Vagina (tissue), 2 donors: ENCODE results near the gene RPSA. TPM values are rescaled to one million over a fixed set of nuclear protein-coding genes. Genes with fewer than 3 reads are reported as not detected.
A peak's percentile ranks its signal among the peaks of the same experiment; 100 is the strongest.

ENCODE experiments used
- DNase-seq, 2 donors: peaks; one replicate each; pipeline ENCODE4 v3.0.0-alpha.2; 2017; ENCODE audit errors: extremely low spot score in 2 of 2
- H3K27ac ChIP-seq: fragments of 200-600 bp; sonication (generic); one replicate; pipeline ENCODE4 v1.5.1; 2019
- H3K27me3 ChIP-seq: fragments of 200-600 bp; sonication (generic); one replicate; pipeline ENCODE4 v1.5.1; 2019
- H3K36me3 ChIP-seq, 2 donors: fragments of 200-600 bp; sonication (generic); one replicate each; pipeline ENCODE4 v1.5.1; 2017 to 2019
- H3K4me1 ChIP-seq: fragments of 200-600 bp; sonication (generic); one replicate; pipeline ENCODE4 v1.5.1; 2019
- H3K4me3 ChIP-seq, 2 donors: fragments of 200-600 bp; sonication (generic); 1 replicate in 1 of 2; 2 replicates in 1 of 2; pipeline ENCODE4 v1.5.1; 2016 to 2019
- H3K9me3 ChIP-seq: fragments of 200-600 bp; sonication (generic); one replicate; pipeline ENCODE4 v1.5.1; 2019
- POLR2A ChIP-seq, 2 donors: fragments of 450-650 bp; IDR thresholded peaks; one replicate each; pipeline ENCODE4 v1.6.1; 2017; ENCODE audit warnings: antibody characterized with exemption in 2 of 2, mild to moderate bottlenecking in 2 of 2, moderate library complexity in 2 of 2
- POLR2AphosphoS5 ChIP-seq, 2 donors: sonication (generic); formaldehyde crosslinking; IDR thresholded peaks; one replicate each; pipeline ENCODE4 v1.9.0; 2017; ENCODE audit warnings: antibody characterized with exemption in 2 of 2, mild to moderate bottlenecking in 2 of 2, low read depth in 1 of 2; ENCODE audit not compliant: insufficient read depth in 1 of 2
- intact Hi-C: fragments of 100-400 bp; cut with DNase I; formaldehyde crosslinking; loops from one replicate; pipeline ENCODE4 v1.15.1; 2023
- total RNA-seq: library from RNA; depleted of rRNA; stranded (reverse); fragments of >200 nt; gene quantifications from one replicate; pipeline ENCODE4 v1.2.3, GENCODE V29; 2016
- TF ChIP-seq, protein P1 (sequence below), 3 experiments: fragments of 450-650 bp in 2 of 3; fragments of 200-600 bp in 1 of 3; sonication (generic) in 1 of 3; IDR thresholded peaks; one replicate each; pipeline ENCODE4 v1.5.1; 2017 to 2019; ENCODE audit warnings: antibody characterized with exemption in 3 of 3, mild to moderate bottlenecking in 2 of 3, moderate library complexity in 2 of 3

The RPSA gene
- total RNA-seq, 1 donor from 2014 or later, result 1,049 TPM

DNA sequence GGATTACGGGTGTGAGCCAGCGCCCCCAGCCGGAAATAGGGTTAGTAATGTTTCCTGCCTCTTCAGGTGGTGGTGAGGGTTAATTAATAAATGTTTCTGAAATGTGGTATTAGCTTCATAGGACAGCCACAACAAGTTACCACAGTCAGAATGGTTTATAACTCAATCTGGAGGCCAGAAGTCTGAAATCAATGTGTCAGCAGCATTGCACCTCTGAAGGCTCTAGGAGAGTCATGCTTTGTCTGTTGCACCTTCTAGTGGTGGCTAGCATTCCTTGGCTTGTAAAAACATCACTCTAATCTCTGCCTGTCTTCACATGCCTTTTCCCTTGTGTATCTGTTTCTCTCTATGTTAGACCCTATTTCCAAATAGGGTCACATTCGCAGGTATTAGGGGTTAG lies 7.8 kb upstream of the RPSA start:
- Histone ChIP-seq H3K36me3 (peaks cover 0 to 45% of the 10 kb centered on the region in 2 donors), H3K4me1 (no peaks in the 10 kb centered on the region), H3K27ac (no peak overlapping the region), H3K4me3 (no peak overlapping the region), H3K9me3 (no peaks in the 10 kb centered on the region), H3K27me3 (no peaks in the 10 kb centered on the region)
- TF ChIP-seq POLR2AphosphoS5 (IDR thresholded peaks at IDR 0.05; ENCODE audit: insufficient read depth in 1 of 2, low read depth in 1 of 2), result no peak
- TF ChIP-seq, protein P1, sequence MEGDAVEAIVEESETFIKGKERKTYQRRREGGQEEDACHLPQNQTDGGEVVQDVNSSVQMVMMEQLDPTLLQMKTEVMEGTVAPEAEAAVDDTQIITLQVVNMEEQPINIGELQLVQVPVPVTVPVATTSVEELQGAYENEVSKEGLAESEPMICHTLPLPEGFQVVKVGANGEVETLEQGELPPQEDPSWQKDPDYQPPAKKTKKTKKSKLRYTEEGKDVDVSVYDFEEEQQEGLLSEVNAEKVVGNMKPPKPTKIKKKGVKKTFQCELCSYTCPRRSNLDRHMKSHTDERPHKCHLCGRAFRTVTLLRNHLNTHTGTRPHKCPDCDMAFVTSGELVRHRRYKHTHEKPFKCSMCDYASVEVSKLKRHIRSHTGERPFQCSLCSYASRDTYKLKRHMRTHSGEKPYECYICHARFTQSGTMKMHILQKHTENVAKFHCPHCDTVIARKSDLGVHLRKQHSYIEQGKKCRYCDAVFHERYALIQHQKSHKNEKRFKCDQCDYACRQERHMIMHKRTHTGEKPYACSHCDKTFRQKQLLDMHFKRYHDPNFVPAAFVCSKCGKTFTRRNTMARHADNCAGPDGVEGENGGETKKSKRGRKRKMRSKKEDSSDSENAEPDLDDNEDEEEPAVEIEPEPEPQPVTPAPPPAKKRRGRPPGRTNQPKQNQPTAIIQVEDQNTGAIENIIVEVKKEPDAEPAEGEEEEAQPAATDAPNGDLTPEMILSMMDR (IDR thresholded peaks at IDR 0.05), result no peak
- TF ChIP-seq POLR2A (IDR thresholded peaks at IDR 0.05), result no peak
- intact Hi-C loops, result no loop called here
- no peak for DNase-seq

DNA sequence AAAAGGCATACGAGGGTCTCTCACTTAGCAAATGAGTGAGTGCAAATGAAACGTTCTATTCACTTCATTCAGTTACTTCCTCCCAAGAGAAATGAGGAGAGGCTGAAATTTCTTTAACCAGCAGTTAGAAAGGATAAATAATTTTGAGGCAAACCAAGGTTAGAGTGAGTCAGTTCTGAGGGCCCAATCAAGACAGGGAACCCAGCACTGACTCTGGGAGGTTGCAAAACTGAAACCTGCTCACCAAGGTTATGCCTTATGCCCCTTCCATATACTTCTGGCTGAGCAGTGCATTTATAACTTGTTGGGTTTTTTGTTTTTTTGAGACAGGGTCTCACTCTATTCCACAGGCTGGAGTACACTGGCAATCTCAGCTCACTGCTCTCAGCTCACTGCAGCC lies 4.5 kb upstream of the RPSA start:
- intact Hi-C loops, result no loop called here
- TF ChIP-seq POLR2A (IDR thresholded peaks at IDR 0.05) (no peak), POLR2AphosphoS5 (IDR thresholded peaks at IDR 0.05; ENCODE audit: insufficient read depth in 1 of 2, low read depth in 1 of 2) (no peak)
- TF ChIP-seq, protein P1 (IDR thresholded peaks at IDR 0.05), result no peak
- Histone ChIP-seq H3K27ac (no peak overlapping the region), H3K4me1 (peaks cover 6% of the 10 kb centered on the region), H3K4me3 (no peak overlapping the region), H3K36me3 (peaks cover 0 to 14% of the 10 kb centered on the region in 2 donors), H3K9me3 (no peaks in the 10 kb centered on the region), H3K27me3 (no peaks in the 10 kb centered on the region)
- DNase-seq, result no peak

DNA sequence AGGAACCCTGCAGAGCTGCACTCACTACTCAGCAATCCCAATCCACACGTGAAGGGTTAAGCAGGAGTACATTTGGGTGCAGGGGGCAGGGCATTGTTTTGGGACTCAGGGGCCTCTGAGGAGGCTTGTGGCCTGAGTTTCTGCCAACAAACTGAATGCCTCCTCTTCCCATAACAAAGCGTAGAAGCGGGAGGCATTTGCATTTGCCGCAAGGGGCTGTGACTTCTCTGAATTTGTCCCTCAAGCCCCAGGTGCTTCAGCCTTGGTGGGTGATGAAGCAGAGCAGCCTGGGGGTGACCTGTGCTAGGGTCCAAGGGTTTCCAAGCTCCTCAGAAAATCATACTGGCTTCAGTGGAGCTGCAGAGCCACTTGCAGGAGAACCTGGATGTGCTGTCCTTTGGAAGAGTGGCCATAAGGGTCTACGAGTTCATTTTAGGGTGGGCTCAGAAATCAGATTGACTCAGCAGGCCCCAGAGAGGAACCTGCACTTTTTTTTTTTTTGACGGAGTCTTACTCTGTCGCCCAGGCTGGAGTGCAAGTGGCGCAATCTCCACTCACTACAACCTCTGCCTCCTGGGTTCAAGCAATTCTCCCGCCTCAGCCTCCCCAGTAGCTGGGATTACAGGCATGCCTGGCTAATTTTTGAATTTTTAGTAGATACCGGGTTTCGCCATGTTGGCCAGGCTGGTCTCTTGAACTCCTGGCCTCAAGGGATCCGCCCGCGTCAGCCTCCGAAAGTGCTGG lies 1.4 kb upstream of the RPSA start:
- Histone ChIP-seq H3K4me1 (peaks cover 32% of the 10 kb centered on the region), H3K9me3 (no peaks in the 10 kb centered on the region), H3K4me3 (peak overlapping the region in 1 of 2 donors; percentile 19), H3K27ac (no peak overlapping the region), H3K36me3 (peaks cover 0 to 17% of the 10 kb centered on the region in 2 donors), H3K27me3 (no peaks in the 10 kb centered on the region)
- DNase-seq, result no peak
- TF ChIP-seq POLR2A (IDR thresholded peaks at IDR 0.05), result no peak
- no peak for TF ChIP-seq POLR2AphosphoS5 (IDR thresholded peaks at IDR 0.05; ENCODE audit: insufficient read depth in 1 of 2, low read depth in 1 of 2)
- TF ChIP-seq, protein P1 (IDR thresholded peaks at IDR 0.05), result no peak
- intact Hi-C loops, result no loop called here

DNA sequence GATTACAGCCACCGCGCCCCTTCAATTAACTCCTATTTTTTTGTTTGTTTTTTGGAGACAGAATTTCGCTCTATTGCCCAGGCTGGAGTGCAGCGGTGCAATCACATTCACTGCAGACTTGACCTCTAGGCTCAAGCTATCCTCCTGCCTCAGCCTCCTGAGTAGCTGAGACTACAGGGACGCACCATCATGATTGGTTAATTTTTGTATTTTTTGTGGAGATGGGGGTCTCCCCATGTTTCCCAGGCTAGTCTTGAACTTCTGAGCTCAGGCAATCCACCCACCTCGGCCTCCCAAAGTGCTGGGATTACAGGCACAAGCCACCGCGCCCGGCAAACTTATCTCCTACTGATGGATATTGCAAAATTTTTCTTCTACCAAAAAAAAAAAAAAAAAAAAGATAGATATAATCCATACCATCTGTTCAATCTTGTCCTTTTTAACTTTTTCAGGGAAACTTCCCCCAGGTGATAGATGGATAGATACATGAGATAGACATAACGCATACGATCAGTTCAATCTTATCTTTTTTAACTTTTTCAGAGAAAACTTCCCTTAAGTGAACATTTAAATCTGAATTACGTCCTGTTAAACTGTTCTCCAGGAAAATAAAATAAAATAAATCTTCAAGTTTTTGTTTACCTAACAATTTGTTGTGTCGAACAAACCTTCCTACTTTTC lies 693 bp upstream of the RPSA start:
- DNase-seq, result no peak
- H3K27me3 ChIP-seq, result no peaks in the 10 kb centered on the region
- TF ChIP-seq POLR2A (IDR thresholded peaks at IDR 0.05) (no peak), POLR2AphosphoS5 (IDR thresholded peaks at IDR 0.05; ENCODE audit: insufficient read depth in 1 of 2, low read depth in 1 of 2) (no peak)
- TF ChIP-seq, protein P1 (IDR thresholded peaks at IDR 0.05), result no peak

DNA sequence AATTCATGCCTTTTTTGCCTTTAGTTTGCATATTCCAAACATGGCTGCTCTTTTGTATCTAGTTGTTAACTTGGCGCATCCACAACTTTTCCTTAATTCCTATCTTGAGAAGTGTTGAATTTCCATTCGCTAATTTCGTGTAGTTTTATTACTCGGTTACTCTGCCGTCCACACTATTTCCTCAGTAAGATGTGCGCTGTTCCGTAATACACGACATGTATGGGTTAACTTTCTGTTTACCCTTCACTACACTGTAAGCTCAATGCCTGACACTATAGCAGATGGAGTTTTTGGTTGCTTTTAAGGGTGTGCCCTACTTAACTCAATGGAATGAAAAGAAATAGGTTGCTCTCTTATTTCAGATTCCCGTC lies 724 bp downstream of the RPSA start:
- no peaks in the 10 kb centered on the region for H3K9me3 ChIP-seq
- H3K27ac ChIP-seq, result peak overlapping the region; percentile 54
- peak overlapping the region; percentile 67 to 70 for H3K4me3 ChIP-seq
- TF ChIP-seq, protein P1 (IDR thresholded peaks at IDR 0.05), result no peak
- TF ChIP-seq POLR2AphosphoS5 (IDR thresholded peaks at IDR 0.05; ENCODE audit: insufficient read depth in 1 of 2, low read depth in 1 of 2) (no peak), POLR2A (IDR thresholded peaks at IDR 0.05) (no peak)
- peaks cover 0 to 37% of the 10 kb centered on the region in 2 donors for H3K36me3 ChIP-seq
- intact Hi-C loops, result no loop called here
- no peak for DNase-seq
- H3K27me3 ChIP-seq, result no peaks in the 10 kb centered on the region
- H3K4me1 ChIP-seq, result peaks cover 32% of the 10 kb centered on the region

More for the DNA sequence above, 693 bp upstream of the RPSA start:
- Histone ChIP-seq H3K9me3 (no peaks in the 10 kb centered on the region), H3K27ac (peak overlapping the region; percentile 54), H3K36me3 (peaks cover 0 to 23% of the 10 kb centered on the region in 2 donors), H3K4me3 (peak overlapping the region; percentile 67 to 70), H3K4me1 (peaks cover 32% of the 10 kb centered on the region)
- intact Hi-C loops, result no loop called here
